H1 (cell line): ENCODE data around the gene ZKSCAN1. TPM values are rescaled to one million over a fixed set of nuclear protein-coding genes. Genes with fewer than 3 reads are reported as not detected.

Source experiments
- CTCF ChIA-PET: fragments of 300-600 bp; sonication (Branson Sonifier 250); formaldehyde crosslinking; loops from one replicate; lab custom pipeline; 2021; ENCODE audit not compliant: partially characterized antibody; lab: Charles Lee
- POLR2A ChIA-PET: fragments of 300-600 bp; sonication (Branson Sonifier 250); formaldehyde crosslinking; loops from one replicate; lab custom pipeline; 2021; ENCODE audit warnings: inconsistent platforms; ENCODE audit not compliant: partially characterized antibody; lab: Charles Lee
- DNase-seq, 2 experiments: peaks; one replicate each; pipeline versions ENCODE4 v3.0.0 to v3.0.0-alpha.2; 2010 to 2022; ENCODE audit warnings: low spot score in 2 of 2, low read depth in 1 of 2, mixed read lengths in 1 of 2
- FAIRE-seq: peaks from 2 replicates; lab custom pipeline; 2011; peaks lifted over from hg19 to GRCh38; lab: Jason Lieb, UNC
- H2AFZ ChIP-seq: 2 replicates; pipeline ENCODE4 v1.8.1; 2012; ENCODE audit warnings: low read length, inconsistent platforms
- H2AK5ac ChIP-seq: 2 replicates; pipeline ENCODE4 v1.6.1; 2013; ENCODE audit warnings: low read depth, low read length
- H2BK120ac ChIP-seq: replicated peaks from 2 replicates; pipeline ENCODE3; 2013; ENCODE audit warnings: low read depth, low read length, inconsistent platforms
- H2BK12ac ChIP-seq: 2 replicates; pipeline ENCODE4 v1.6.1; 2013; ENCODE audit warnings: low read depth, low read length
- H2BK15ac ChIP-seq: 2 replicates; pipeline ENCODE4 v1.6.1; 2013; ENCODE audit warnings: low read length
- H2BK20ac ChIP-seq: 2 replicates; pipeline ENCODE4 v1.6.1; 2013; ENCODE audit warnings: low read length
- H2BK5ac ChIP-seq: 2 replicates; pipeline ENCODE4 v1.6.1; 2013; ENCODE audit warnings: low read depth, low read length
- H3K14ac ChIP-seq: 2 replicates; pipeline ENCODE4 v1.6.1; 2013; ENCODE audit warnings: inconsistent platforms; ENCODE audit not compliant: insufficient read length
- H3K18ac ChIP-seq: 2 replicates; pipeline ENCODE4 v1.6.1; 2013; ENCODE audit warnings: low read length; ENCODE audit errors: extremely low read depth
- H3K23ac ChIP-seq: 2 replicates; pipeline ENCODE4 v1.6.1; 2013; ENCODE audit warnings: inconsistent platforms; ENCODE audit not compliant: insufficient read length
- H3K23me2 ChIP-seq: 2 replicates; pipeline ENCODE4 v1.6.1; 2013; ENCODE audit warnings: low read depth, low read length
- H3K27ac ChIP-seq: 2 replicates; pipeline ENCODE4 v1.6.1; 2011; ENCODE audit warnings: low read depth, low read length, inconsistent platforms
- H3K27me3 ChIP-seq, 4 experiments: replicated peaks in 1 of 4; 1 replicate in 1 of 4; 2 replicates in 3 of 4; pipeline versions ENCODE4 v1.6.1 to v1.8.1; 2011 to 2013; ENCODE audit warnings: low read length in 3 of 4, mild to moderate bottlenecking in 3 of 4, inconsistent platforms in 2 of 4, mixed read lengths in 2 of 4, moderate library complexity in 1 of 4; ENCODE audit not compliant: control insufficient read depth in 3 of 4, insufficient read depth in 3 of 4; ENCODE audit errors: extremely low read depth in 1 of 4
- H3K36me3 ChIP-seq, 4 experiments: 2 replicates each; pipeline versions ENCODE4 v1.6.1 to v1.8.1; 2011 to 2013; ENCODE audit warnings: mild to moderate bottlenecking in 4 of 4, low read length in 3 of 4, moderate library complexity in 2 of 4, control low read depth in 1 of 4, inconsistent platforms in 1 of 4; ENCODE audit not compliant: insufficient read depth in 4 of 4, control insufficient read depth in 2 of 4
- H3K4ac ChIP-seq: replicated peaks from 2 replicates; pipeline ENCODE3; 2013; ENCODE audit warnings: low read length, low read depth, mixed read lengths, inconsistent platforms; ENCODE audit not compliant: insufficient read length
- H3K4me1 ChIP-seq, 4 experiments: replicated peaks in 1 of 4; 1 replicate in 1 of 4; 2 replicates in 3 of 4; pipeline versions ENCODE4 v1.6.1 to v1.8.1; 2011 to 2013; ENCODE audit warnings: low read length in 3 of 4, inconsistent platforms in 2 of 4, mixed read lengths in 1 of 4; ENCODE audit not compliant: insufficient read depth in 4 of 4, control insufficient read depth in 3 of 4
- H3K4me2 ChIP-seq, 2 experiments: 2 replicates each; pipeline versions ENCODE4 v1.6.1 to v1.8.1; 2011 to 2013; ENCODE audit warnings: low read depth in 2 of 2, low read length in 2 of 2, control low read depth in 1 of 2, inconsistent platforms in 1 of 2, mild to moderate bottlenecking in 1 of 2; ENCODE audit not compliant: insufficient read depth in 1 of 2
- H3K4me3 ChIP-seq, 4 experiments: fragments of 200-600, 300-600 bp in 1 of 4; sonication (generic), shearing (Covaris generic), sonication (Bioruptor Twin) in 1 of 4; 2 replicates each; pipeline versions ENCODE4 v1.5.1 to v1.8.1; 2011 to 2016; ENCODE audit warnings: low read length in 4 of 4, low read depth in 3 of 4, control low read depth in 2 of 4, inconsistent platforms in 2 of 4, mild to moderate bottlenecking in 2 of 4, mixed read lengths in 1 of 4, moderate library complexity in 1 of 4; ENCODE audit not compliant: insufficient read depth in 2 of 4; ENCODE audit errors: extremely low read depth in 1 of 4
- H3K56ac ChIP-seq: replicated peaks from 2 replicates; pipeline ENCODE3; 2013; ENCODE audit warnings: low read depth, mild to moderate bottlenecking, mixed read lengths, low read length, inconsistent platforms; ENCODE audit not compliant: insufficient read length
- H3K79me1 ChIP-seq: 2 replicates; pipeline ENCODE4 v1.6.1; 2013; ENCODE audit warnings: low read depth, low read length, control low read depth
- H3K79me2 ChIP-seq, 2 experiments: 2 replicates each; pipeline versions ENCODE4 v1.6.1 to v1.8.1; 2012 to 2013; ENCODE audit warnings: low read length in 2 of 2, mild to moderate bottlenecking in 2 of 2, inconsistent platforms in 1 of 2; ENCODE audit not compliant: insufficient read depth in 2 of 2, control insufficient read depth in 1 of 2
- H3K9ac ChIP-seq, 4 experiments: replicated peaks in 1 of 4; 1 replicate in 1 of 4; 2 replicates in 3 of 4; pipeline versions ENCODE4 v1.6.1 to v1.8.1; 2011 to 2013; ENCODE audit warnings: low read depth in 3 of 4, low read length in 3 of 4, control low read depth in 2 of 4, mild to moderate bottlenecking in 2 of 4, moderate library complexity in 2 of 4, inconsistent platforms in 1 of 4; ENCODE audit errors: extremely low read depth in 1 of 4
- H3K9me3 ChIP-seq, 2 experiments: 2 replicates each; pipeline versions ENCODE4 v1.6.1 to v1.8.1; 2012 to 2013; ENCODE audit warnings: mild to moderate bottlenecking in 2 of 2, moderate library complexity in 2 of 2, control low read depth in 1 of 2, inconsistent platforms in 1 of 2, low read depth in 1 of 2, low read length in 1 of 2, mixed read lengths in 1 of 2; ENCODE audit not compliant: insufficient read depth in 2 of 2
- H4K20me1 ChIP-seq, 2 experiments: replicated peaks in 1 of 2; 2 replicates each; pipeline versions ENCODE3 to v1.8.1; 2011 to 2013; ENCODE audit warnings: inconsistent platforms in 2 of 2, low read length in 2 of 2, mild to moderate bottlenecking in 1 of 2; ENCODE audit not compliant: insufficient read depth in 2 of 2, control insufficient read depth in 1 of 2
- H4K5ac ChIP-seq: 2 replicates; pipeline ENCODE4 v1.6.1; 2013; ENCODE audit warnings: low read length, low read depth, mixed read lengths, inconsistent platforms; ENCODE audit not compliant: insufficient read length
- H4K8ac ChIP-seq: 2 replicates; pipeline ENCODE4 v1.8.0; 2013; ENCODE audit warnings: mild to moderate bottlenecking, moderate library complexity, low read length, inconsistent platforms; ENCODE audit not compliant: insufficient read depth; ENCODE audit errors: extremely low read depth
- H4K91ac ChIP-seq: replicated peaks from 2 replicates; pipeline ENCODE3; 2013; ENCODE audit warnings: low read length, mixed read lengths, inconsistent platforms; ENCODE audit not compliant: insufficient read length
- YY1 ChIP-seq: IDR thresholded peaks from 2 replicates; pipeline ENCODE4 v1.6.1; 2011; ENCODE audit warnings: low read depth, mild to moderate bottlenecking, low read length
- WGBS, 2 experiments: shearing (Covaris generic) in 1 of 2; methylation state at CpG; one replicate each; pipeline versions ENCODE4 v1.1.6 to v1.1.7; 2013 to 2015; ENCODE audit warnings: low lambda C conversion rate in 2 of 2, mixed read lengths in 2 of 2, inconsistent platforms in 1 of 2, low coverage in 1 of 2, missing lambda C conversion rate in 1 of 2; ENCODE audit not compliant: insufficient replicate concordance in 2 of 2, insufficient coverage in 1 of 2, insufficient read length in 1 of 2; ENCODE audit errors: extremely low coverage in 1 of 2, missing lambda C conversion rate in 1 of 2; 5-methylcytosine and 5-hydroxymethylcytosine counted together
- polyA plus RNA-seq, 7 experiments: library from polyadenylated mRNA; depleted of rRNA in 3 of 7; stranded (reverse) in 5 of 7; unstranded in 2 of 7; fragments of >200 nt in 5 of 7; fragments of 200-250 nt in 2 of 7; gene quantifications; 1 replicate in 5 of 7; 2 replicates in 1 of 7; 4 replicates in 1 of 7; pipeline versions ENCODE4 v1.2.1 to v1.2.3, GENCODE V29; 2011 to 2013; ENCODE audit warnings: missing spikeins in 2 of 7, mixed read lengths in 2 of 7
- total RNA-seq: library from RNA; stranded (reverse); fragmentation: NEBNext Ultra II Directional; extraction: Animal tissue kit (Norgen Biotek cat#: 25700); gene quantifications from 2 replicates; pipeline ENCODE4 v1.2.1, GENCODE V29; 2021

The ZKSCAN1 gene
- total and polyA plus RNA-seq, 2 of the 8 experiments (the other 6 are each of a cell fraction or from before 2014, with no cell fraction given) = 8.2 to 40.6 TPM

DNA sequence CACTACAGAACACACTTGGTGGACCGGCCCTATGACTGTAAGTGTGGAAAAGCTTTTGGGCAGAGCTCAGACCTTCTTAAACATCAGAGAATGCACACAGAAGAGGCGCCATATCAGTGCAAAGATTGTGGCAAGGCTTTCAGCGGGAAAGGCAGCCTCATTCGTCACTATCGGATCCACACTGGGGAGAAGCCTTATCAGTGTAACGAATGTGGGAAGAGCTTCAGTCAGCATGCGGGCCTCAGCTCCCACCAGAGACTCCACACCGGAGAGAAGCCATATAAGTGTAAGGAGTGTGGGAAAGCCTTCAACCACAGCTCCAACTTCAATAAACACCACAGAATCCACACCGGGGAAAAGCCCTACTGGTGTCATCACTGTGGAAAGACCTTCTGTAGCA, 48.8 kb downstream of the ZKSCAN1 start:
- Histone ChIP-seq H4K5ac (no peak overlapping the region), H3K4me3 (no peak overlapping the region), H3K9ac (no peak overlapping the region), H3K4me2 (no peak overlapping the region), H4K91ac (no peak overlapping the region), H4K8ac (no peak overlapping the region), H2BK120ac (no peak overlapping the region), H3K14ac (no peak overlapping the region), H3K23me2 (no peaks in the 10 kb centered on the region), H3K23ac (no peak overlapping the region), H3K27me3 (no peaks in the 10 kb centered on the region), H2BK15ac (no peak overlapping the region), H3K56ac (no peak overlapping the region), H2BK12ac (no peak overlapping the region), H3K9me3 (peaks cover 2 to 3% of the 10 kb centered on the region in 2 experiments; a peak in 2 of 4 replicates), H2BK5ac (no peak overlapping the region), H3K4me1 (no peaks in the 10 kb centered on the region), H3K27ac (no peak overlapping the region), H2BK20ac (no peak overlapping the region), H3K4ac (no peak overlapping the region), H3K18ac (no peak overlapping the region), H2AK5ac (no peak overlapping the region), H2AFZ (no peak overlapping the region), H3K36me3 (peaks cover 14 to 48% (median 34%) of the 10 kb centered on the region in 4 experiments), H3K79me2 (no peaks in the 10 kb centered on the region; a peak in 1 of 4 replicates), H4K20me1 (peaks cover 0 to 2% of the 10 kb centered on the region in 2 experiments), H3K79me1 (no peaks in the 10 kb centered on the region)
- ChIA-PET POLR2A (interaction anchor here (1.0 to 19.6 kb wide), 15 partner anchors 7 to 224 kb away, joined by 3 to 294 read pairs (median 5); partner anchors contain the start of genes AP4M1, COPS6, MCM7 and ZKSCAN1), CTCF (interaction anchor here (0.7 to 1.9 kb wide), 5 partner anchors 10 to 149 kb away, joined by 3 to 7 read pairs (median 5); no protein-coding TSS in a partner anchor)
- no peak for FAIRE-seq
- no peak for DNase-seq
- no peak for TF ChIP-seq YY1
- WGBS, 2 experiments = 92% methylated on average over 9 of the region's 9 CpGs; no CpG with 5 or more reads in 1 of the 2 experiments
